Measurements from ENCODE around the gene CBFB.
"Not testable (repeated sequence)": the region's sequence is repeated elsewhere in the genome, so short reads cannot be mapped to it uniquely, and the experiment has no call there.

CBFB gene

DNA sequence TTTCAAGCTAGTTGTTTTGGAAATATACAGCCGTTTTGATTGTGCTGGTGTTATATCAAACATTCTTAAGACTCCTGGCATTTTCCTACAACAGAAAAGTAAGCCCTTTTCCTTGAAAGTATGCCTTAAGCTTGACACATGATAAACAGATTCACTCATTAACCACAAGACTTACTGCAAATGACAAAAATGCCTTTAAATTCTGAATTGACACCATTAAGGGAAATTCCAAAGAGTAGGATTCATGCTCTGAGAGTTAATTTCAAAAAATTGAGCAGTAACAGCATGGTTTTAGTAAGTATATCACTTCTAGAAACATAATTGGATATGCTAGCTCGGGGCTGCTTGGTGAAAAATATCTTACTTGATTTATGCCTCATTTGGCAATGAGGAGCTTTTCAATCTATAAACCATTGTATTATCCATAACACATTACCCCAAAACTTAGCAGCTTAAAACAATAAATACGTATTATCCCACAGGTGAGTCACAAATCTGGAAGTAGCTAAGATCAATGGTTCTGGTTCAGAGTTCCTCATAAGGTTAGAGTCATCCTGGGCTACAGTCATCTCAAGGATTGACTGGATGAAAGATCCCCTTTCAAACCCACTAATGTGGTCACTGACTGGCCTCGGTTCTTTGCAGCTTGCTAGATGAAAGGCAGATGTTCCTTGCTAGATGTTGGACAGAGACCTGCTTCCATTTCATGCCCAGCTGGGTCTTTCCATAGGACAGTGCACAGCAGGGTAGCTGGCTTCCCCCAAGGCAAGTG is 72.5 kb downstream of the CBFB start:
- no peak for DNase-seq

DNA sequence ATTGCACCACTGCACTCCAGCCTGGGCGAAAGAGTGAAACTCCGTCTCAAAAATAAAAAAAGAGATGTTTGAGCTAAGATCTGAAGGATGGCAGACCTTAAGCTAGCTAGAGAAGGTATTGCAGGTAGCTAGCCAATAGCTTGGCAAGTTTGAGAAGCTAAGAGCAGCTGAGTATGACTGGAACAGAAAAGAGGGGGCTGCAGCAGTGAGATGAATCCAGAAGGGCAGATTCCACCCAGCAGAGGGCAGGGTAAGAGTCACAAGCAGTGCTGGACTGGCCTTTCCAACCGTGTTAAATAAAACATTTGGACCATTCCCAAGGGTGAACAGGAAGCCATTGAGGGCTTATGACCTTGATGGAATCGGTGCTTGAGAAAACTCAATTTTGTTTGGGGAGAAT is 75.1 kb downstream of the CBFB start:
- DNase-seq = no peak

DNA sequence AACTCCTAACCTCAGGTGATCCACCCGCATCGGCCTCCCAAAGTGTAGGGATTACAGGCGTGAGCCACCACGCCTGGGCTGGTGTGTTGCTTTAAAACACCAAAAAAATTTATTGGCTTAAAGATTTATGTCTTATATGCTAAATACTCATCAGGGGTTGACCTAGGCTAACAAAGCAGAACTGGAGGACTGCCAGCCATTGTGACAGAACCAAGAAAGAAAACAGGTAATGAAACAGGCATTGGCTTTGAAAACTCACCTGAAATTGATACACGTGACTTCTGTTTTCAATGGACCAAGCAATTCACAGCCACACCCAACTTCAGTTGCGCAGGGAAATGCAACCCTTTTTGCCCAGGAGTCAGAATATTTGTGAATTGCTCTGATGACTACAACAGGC is 75.9 kb downstream of the CBFB start:
- DNase-seq = no peak

DNA sequence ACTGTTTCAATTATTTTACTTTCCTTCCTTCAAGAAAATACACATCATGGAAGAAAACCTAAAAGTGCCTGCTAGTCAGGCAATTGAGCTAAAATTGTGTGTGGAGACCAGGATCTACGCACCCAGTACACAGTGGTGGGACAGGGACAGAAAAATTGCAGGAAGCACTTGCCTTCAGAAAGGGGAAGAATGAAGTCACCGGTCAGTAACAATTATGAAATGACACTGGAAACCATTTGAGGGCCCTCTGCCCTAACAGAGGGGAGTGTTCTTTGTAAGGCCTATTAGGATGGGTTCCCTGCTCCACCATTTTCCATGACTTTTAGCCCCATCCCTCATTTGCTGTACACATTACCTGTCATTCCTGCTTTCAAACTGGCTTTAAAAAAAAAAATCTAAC is 76.3 kb downstream of the CBFB start:
- peak; percentile 66 for DNase-seq

DNA sequence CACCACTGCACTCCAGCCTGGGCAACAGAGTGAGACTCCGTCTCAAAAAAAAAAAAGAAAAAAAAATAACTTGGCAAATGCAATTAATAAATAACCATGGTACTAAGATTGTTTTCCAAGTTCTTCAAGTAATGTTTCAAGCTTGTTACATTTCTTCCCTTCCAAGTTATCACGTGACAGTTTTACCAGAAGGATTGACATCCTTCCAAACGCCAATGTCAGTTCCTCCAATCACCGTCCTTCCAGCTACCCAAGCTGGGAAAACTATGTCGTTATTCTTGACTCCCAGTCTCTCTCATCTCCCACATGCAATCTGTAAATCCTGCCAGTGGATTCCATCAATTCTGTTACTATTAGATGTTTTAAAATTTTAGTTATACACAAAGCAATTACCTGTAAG is 76.9 kb downstream of the CBFB start:
- no peak for DNase-seq

DNA sequence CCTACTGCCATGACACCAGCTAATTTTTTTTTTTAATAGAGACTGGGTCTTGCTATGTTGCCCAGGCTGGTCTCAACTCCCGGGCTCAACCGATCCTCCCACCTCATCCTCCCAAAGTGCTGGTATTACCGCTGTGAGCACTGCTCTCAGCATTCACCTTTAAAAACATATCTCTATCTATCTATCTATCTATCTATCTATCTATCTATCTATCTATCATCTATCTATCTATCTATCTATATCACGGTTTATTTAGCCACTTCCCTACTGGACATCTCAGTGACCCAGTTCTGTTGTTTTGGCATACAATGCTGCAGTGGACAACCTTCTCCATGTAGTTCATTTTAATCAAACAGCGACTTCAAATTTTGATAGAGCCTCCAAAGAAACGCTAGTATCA is 79.5 kb downstream of the CBFB start:
- no peak for DNase-seq

DNA sequence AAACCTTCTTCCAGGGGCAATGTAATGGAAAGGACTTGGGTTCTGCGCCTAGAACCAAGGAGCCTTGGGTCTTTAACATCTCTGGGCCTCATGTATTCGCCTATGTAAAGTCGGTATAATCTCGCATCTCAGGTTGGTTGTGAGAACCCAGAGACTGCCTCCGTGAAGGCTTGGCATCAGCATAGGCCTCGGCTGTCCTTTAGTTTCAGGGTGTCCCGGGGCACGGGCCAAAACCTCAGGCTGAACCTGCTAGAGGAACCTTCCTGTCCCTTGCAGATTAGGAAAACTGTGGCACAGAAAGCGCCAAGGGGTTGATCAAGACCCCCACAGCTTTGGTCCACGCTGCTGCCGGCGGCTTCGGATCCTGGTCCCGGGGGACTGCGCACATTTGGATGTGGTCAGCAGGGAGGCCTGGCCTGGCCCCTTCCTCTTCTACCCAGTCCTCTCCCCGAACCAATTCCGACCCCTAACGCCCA is 80.0 kb downstream of the CBFB start:
- DNase-seq = no peak

DNA sequence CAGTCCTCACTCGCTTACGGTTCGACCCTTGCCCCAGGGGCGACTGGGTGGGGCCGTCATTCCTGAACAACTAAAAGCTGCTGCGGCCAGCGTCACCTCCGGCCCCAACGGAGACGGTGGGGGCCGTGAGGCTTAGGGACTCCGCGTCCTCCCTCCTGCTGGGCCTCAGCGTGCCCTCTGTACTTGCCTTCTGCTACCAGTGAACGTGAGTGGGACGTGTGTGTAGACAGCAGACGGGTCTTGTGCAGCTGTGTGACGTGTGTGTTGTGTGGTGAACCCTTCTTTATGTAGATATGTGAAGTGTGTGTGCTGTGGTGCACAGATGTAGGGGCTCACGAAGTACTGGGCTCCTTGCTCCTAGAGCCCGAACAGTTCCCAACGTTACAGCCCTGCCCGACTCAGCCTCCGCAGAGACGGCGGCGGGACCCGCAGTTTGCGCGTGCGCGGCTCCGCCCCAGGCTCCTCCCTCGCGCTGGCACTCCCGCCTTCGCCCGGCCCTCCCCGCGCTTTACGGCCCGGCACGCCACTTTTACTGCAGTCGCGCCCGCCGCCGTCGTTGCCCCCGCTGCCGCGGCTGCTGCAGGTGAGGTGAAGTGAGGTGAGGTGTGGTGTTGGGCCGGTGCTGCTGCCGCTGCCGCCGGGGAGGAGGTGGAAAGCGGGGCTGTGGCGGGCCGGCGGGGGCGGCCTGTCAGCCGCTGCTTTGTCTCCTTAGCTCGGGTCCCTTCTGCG is 80.6 kb downstream of the CBFB start, which contains the start of gene PHAF1:
PHAF1 (plus strand) TSS at position 535 of the 729 bp plus-strand sequence. CDS start 235 bp downstream, outside the sequence.
- DNase-seq = peak; percentile 76

DNA sequence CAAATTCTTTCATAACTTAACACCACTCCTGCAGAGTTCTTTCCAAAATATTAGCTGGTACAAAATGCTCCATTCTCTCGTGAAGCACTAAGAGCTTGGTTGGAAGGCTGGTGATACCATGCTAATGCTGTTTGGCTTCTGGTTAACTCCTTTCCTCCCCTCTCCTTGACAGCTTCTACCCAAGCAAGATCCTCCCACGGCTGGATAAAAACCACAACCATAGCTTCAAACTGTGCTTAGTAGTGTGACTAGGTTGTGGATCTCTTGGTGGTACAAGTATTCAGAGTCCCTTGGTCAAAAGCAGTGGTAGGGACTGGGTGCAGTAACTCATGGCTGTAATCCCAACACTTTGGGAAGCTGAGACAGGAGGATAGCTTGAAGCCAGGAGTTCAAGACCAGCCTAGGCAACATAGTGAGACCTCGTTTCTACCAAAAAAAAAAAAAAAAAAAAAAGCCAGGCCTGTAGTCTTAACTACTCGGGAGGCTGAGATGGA is 83.0 kb downstream of the CBFB start:
- peak; percentile 23 for DNase-seq

DNA sequence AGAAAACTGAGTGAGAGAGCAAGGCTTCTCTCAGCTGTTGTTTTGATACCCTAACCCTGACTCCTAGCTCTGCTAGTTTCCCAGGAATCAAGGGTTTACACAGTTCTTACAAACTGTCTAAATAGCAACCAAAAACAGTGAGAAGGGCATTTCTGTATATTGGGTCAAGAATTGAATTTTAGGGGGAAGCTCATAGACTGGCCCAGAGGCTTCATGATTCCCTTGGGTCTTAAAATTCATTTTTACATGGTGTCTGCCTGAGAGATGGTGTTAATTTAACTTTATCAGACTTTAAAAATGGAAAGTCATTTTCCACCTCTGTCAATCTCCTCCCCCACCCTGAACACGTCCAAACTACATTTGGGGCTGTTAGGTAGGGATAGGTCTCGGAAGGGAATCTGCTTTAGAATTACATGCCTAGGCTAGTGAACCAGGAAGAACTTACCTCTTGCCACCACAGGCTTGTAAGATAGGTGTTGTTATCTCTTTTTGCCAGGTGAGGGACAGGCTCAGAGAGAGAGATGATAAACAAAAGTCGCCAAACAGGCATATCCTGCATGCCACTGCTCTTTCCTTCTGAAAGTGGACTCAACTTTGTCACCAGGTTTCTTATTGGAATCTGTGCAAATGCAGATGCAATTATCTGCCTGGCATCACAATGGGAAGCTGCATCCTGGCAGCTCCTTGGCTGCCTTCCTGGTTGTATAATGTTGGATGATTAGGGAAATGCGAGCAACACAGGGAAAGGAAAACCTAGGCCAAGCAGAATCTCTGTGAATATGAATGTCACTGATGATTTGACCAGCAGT is 83.8 kb downstream of the CBFB start:
- no peak for DNase-seq

DNA sequence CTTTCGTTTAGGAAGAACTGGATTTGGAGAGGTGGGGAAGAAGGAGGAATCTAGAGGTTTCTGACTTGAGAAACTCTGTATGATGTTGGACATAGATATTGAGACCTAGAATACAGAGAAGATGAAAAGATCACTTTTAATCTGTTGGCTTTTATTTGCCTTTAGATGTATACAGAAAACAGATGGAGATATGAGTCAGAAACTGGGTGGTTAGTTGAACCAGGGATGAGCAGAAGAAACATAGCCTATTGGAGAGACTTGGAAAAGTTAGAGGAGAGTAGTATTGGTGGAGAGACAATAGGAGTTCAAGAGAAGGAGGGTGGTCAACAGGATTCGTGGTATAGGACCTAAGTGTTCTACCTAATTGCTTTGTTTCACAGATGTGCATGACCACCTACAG is 85.8 kb downstream of the CBFB start:
- DNase-seq = no peak

DNA sequence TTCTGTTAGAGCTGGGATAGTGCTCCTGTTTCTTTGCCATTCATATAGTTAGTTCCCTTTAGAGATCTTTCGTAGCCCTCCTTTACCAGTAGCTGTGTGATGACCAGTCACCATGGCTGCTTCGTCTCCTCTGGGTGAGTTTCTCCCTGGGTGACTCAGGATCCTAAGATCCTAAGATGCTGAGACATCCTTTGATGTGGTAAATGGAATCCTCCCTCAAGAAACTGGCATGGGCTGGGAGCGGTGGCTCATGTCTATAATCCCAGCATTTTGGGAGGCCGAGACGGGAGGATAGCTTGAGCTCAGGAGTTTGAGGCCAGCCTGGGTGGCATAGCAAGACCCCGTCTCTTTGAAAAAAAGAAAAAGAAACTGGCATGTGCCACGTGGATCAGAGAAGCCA is 86.7 kb downstream of the CBFB start:
- no peak for DNase-seq

DNA sequence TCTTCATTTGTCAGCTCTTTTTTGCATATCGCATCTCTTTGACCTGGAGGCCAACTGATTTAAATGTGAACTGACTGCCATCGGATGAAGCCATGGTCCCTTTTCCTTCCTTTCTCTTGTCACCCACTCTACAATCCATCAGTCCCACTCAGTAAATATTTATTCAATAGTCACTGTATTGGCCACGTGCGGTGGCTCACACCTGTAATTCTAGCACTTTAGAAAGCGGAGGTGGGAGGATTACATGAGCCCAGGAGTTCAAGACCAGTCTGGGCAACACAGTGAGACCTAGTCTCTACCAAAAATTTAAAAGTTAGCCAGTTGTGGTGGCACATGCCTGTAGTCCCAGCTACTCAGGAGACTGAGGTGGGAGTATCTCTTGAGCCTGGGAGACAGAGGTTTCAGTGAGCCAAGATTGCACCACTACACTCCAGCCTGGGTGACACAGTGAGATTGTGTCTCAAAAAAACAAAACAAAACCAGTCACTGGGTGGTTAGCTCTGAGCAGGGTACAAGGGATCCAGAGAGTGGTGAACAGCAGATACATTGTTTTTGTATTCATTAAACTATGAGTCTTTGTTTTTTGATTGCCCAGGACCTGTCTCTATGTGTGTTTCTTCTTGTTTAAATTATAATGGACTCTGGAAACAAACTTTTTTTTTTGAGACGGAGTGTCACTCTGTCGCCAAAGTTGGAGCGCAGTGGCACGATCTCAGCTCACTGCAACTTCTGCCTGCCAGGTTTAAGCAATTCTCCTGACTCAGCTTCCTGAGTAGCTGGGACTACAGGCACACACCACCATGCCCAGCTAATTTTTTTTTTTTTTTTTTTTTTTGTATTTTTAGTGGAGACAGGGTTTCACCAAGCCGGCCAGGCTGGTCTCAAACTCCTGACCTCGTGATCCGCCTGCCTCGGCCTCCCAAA is 87.7 kb downstream of the CBFB start:
- peak; percentile 60 for DNase-seq

DNA sequence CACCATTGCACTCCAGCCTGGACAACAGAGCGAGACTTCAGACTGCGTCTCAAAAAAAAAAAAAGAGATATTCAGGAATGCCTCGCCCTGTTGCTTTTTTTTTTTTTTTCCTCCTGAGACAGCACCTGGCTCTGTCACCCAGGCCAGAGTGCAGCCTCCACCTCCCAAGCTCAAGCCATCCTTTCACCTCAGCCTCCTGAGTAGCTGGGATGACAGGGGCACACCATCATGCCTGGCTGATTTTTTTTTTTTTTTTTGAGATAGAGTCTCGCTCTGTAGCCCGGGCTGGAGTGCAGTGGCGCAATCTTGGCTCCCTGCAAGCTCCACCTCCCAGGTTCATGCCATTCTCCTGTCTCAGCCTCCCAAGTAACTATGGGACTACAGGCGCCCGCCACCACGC is 88.8 kb downstream of the CBFB start:
- no peak for DNase-seq

DNA sequence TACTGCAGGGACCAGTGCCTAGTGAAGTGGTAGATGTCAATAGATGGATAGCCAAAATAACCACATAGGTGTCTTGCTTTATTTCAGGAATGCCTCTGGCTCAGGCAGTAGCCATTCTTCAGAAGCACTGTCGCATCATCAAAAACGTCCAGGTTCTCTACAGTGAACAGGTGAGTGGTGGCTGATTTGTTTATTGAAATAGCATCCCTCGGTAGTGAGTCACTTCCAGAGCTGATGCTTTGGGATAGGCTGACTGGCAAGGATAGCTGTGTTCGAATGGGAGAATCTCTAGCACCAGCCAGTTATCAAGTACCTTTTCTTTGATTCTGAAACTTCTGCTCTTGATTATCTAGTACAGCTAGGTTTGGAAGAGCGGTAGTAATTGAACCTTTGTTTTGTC is 91.1 kb downstream of the CBFB start:
- no peak for DNase-seq

DNA sequence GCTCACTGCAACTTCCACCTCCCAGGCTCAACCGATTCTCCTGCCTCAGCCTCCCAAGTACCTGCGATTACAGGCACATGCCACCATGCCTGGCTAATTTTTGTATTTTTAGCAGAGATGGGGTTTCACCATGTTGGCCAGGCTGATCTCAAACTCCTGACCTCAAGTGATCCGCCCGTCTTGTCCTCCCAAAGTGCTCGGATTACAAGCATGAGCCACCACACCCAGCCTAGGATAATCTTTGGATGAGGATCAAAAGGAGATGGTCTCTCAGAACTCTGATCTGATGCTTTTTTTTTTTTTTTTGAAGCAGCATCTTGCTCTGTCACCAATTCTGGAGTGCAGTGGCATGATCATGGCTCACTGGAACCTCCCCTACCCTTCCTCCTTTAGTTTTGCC is 93.8 kb downstream of the CBFB start:
- not testable (repeated sequence) for DNase-seq

DNA sequence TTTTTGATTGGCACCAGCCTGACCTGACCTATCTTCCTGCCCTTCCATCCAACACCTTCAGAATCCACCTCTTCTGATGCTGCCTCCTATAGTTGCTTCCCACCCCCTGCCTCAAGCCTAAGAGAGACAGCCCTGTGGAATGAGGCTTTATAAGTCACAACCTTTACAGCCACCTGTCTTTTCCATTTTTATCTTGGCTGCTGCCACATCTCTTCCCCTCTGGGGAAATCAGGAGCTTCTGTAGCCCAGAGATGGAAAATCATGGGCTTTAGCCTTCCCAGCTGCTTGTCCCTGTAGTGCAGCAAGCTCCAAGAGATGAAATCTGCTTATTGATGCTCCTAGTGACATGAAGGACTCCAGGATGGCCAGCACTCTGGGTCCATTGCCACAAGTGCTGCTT is 99.5 kb downstream of the CBFB start:
- no peak for DNase-seq

DNA sequence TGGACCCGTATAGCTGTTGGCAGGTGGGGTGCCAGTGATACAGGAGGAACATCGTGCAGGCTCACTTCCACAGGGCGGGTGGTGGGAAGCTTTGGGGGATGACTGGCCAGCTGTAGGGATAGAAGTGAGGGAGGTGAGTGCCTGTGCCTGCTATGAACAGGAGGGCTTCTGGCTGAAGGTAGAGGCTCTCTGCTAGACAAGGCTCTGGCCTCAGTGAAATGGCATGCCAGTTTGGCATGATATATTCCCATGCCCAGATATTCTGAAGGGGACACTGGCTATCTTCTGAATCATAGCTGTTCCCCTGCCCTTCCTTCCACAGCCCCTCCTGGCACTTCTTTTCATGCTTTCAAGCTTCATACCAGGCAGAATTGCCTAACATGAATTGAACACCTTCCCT is 99.9 kb downstream of the CBFB start:
- DNase-seq = no peak

DNA sequence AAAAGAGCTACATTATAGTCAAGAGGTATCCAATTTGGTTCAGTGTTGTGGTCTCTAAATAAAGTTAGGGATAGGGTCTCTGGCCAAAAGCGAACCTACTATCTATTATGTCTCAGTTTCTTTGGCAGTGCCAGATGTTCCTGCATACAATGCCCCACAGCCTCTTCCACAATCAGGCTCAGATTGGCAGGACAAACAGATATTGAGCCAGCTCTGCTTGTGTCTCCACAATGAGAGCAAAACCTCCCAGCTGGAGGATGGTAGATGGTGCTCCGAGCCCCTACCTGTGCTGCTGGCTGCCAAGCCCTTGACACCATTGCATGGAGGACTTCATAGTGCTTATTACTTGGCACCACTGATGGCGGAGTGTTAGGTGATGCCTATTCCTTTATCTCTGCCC is 100.5 kb downstream of the CBFB start:
- DNase-seq = no peak

DNA sequence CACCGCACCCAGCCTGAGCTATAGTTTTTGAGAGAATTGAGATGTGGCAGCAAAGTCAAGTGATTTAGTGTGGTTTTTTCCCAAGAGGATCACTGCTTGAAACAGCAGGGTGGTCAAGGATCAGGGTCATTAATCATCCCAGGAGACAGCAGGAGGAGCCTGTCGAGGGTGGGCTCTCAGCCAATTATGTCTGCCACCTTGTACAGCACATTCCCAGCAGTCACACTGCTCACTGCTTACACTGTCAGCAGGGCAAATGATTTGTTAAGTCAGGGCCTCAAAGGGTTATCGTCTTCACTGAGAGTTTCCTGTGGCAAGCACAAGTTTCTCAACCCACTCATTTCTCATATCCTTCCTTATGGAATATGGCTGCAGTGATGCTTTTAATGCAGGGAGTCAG is 108.7 kb downstream of the CBFB start:
- no peak for DNase-seq

DNA sequence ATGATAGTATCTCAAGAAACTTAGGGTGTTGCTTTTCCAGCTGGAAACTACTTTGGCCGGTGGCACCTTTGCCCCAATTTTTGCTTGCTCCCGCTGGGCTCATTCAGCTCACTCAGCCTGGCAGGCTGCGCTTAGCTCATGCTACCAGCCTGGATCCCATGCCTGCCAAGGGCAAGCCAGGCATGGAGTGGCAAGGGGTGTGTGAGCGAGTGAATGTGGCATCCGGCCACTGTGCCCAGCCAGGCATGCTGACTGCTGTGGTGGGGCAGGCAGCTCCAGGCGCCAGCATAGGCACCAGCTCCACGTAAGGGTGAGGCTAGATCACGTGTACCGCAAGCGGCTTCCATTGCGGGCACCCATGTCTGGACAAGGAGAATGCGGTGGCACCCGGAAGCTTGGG is 112.4 kb downstream of the CBFB start:
- no peak for DNase-seq

DNA sequence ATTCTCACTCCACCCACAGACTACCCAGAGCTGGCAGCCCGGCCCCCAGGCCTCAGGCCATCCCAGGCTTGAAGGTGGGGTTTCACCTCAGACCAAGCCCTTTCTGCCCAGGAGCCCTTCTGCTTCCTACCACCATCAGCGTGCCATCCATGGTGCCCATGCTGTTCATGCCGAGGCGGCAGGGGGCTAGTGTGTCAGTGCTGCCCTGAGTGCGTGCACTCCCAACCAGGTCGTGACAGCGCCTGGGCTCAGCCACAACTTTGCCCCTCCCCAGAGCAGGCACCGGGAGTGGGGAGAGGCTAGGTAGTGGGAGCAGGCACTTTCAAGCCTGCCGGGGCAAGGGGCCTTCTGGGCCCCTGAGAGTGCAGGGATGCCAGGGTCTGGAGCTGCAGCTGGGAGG is 113.4 kb downstream of the CBFB start:
- no peak for DNase-seq
